ENCODE measurements around the gene PAX6.

GRCh38 chr11:31812383-31813381, 1.6 kb upstream of the PAX6 start:
- TF ChIP-seq GATA2 (IDR thresholded peaks at IDR 0.05; ENCODE audit: low read depth, low read length): no peak
- TF ChIP-seq GATA3 (IDR thresholded peaks at IDR 0.05; ENCODE audit: low read depth, low read length): no peak
